CD14-positive monocyte (primary cell): Measurements from ENCODE around the gene UBAC1. TPM values are rescaled to one million over a fixed set of nuclear protein-coding genes. Genes with fewer than 3 reads are reported as not detected.

Source experiments
- DNase-seq, 3 donors: peaks; one replicate each; pipeline ENCODE4 v3.0.0-alpha.2; 2011 to 2022
- H2AFZ ChIP-seq: 2 replicates; pipeline ENCODE4 v1.6.0; 2012; ENCODE audit warnings: mild to moderate bottlenecking, low read depth, low read length, inconsistent platforms; ENCODE audit not compliant: insufficient read depth, poor library complexity, severe bottlenecking
- H3K27ac ChIP-seq, 2 donors: 1 replicate in 1 of 2; 2 replicates in 1 of 2; pipeline ENCODE4 v1.5.1; 2012 to 2013; ENCODE audit warnings: low read length in 2 of 2, control low read depth in 1 of 2, inconsistent platforms in 1 of 2, low read depth in 1 of 2, mild to moderate bottlenecking in 1 of 2
- H3K27me3 ChIP-seq, 2 donors: one replicate each; pipeline versions ENCODE4 v1.6.0 to v1.6.1; 2011 to 2013; ENCODE audit warnings: low read length in 2 of 2; ENCODE audit not compliant: control insufficient read depth in 2 of 2, insufficient read depth in 2 of 2
- H3K36me3 ChIP-seq, 2 donors: replicated peaks in 1 of 2; 1 replicate in 1 of 2; 2 replicates in 1 of 2; pipeline versions ENCODE4 v1.5.1 to v1.6.1; 2012 to 2013; ENCODE audit warnings: low read length in 2 of 2, control low read depth in 1 of 2, inconsistent platforms in 1 of 2, mild to moderate bottlenecking in 1 of 2; ENCODE audit not compliant: insufficient read depth in 2 of 2, control insufficient read depth in 1 of 2
- H3K4me1 ChIP-seq, 2 donors: 1 replicate in 1 of 2; 2 replicates in 1 of 2; pipeline versions ENCODE4 v1.5.1 to v1.6.1; 2012 to 2013; ENCODE audit warnings: low read length in 2 of 2, control low read depth in 1 of 2, inconsistent platforms in 1 of 2, mild to moderate bottlenecking in 1 of 2, moderate library complexity in 1 of 2; ENCODE audit not compliant: insufficient read depth in 2 of 2, control insufficient read depth in 1 of 2
- H3K4me2 ChIP-seq: replicated peaks from 2 replicates; pipeline ENCODE3; 2012; ENCODE audit warnings: low read length, moderate library complexity, mild to moderate bottlenecking; ENCODE audit not compliant: poor library complexity, severe bottlenecking; ENCODE audit errors: extremely low read depth
- H3K4me3 ChIP-seq, 3 experiments: fragments of 200-600 bp in 1 of 3; sonication (generic) in 1 of 3; replicated peaks in 1 of 3; 1 replicate in 2 of 3; 2 replicates in 1 of 3; pipeline ENCODE4 v1.5.1; 2011 to 2013; ENCODE audit warnings: low read length in 3 of 3, mild to moderate bottlenecking in 3 of 3, control low read depth in 2 of 3, low read depth in 2 of 3, inconsistent platforms in 1 of 3, moderate library complexity in 1 of 3
- H3K79me2 ChIP-seq: 2 replicates; pipeline ENCODE4 v1.6.0; 2012; ENCODE audit warnings: mild to moderate bottlenecking, control low read depth, inconsistent platforms, low read length, moderate library complexity; ENCODE audit not compliant: insufficient read depth
- H3K9ac ChIP-seq: 2 replicates; pipeline ENCODE4 v1.6.0; 2017; ENCODE audit warnings: low read length, mild to moderate bottlenecking; ENCODE audit not compliant: insufficient read depth, poor library complexity, severe bottlenecking
- H3K9me3 ChIP-seq, 2 donors: replicated peaks in 1 of 2; 1 replicate in 1 of 2; 2 replicates in 1 of 2; pipeline versions ENCODE4 v1.5.1 to v1.6.1; 2012 to 2013; ENCODE audit warnings: low read length in 2 of 2, control low read depth in 1 of 2; ENCODE audit not compliant: control insufficient read depth in 1 of 2, insufficient read depth in 1 of 2
- H4K20me1 ChIP-seq: 2 replicates; pipeline ENCODE4 v1.6.0; 2012; ENCODE audit warnings: mild to moderate bottlenecking, low read length, control low read depth, moderate library complexity; ENCODE audit not compliant: insufficient read depth
- H3K27ac Mint-ChIP-seq, 7 donors: one replicate each; pipeline ENCODE4 v1.8.0; 2020; ENCODE audit warnings: mild to moderate bottlenecking in 7 of 7, mixed read lengths in 7 of 7, moderate library complexity in 6 of 7, inconsistent platforms in 2 of 7
- H3K27me3 Mint-ChIP-seq, 3 donors: one replicate each; pipeline ENCODE4 v1.8.0; 2021 to 2022; ENCODE audit warnings: low read depth in 3 of 3, mild to moderate bottlenecking in 3 of 3, mixed read lengths in 3 of 3, moderate library complexity in 3 of 3, inconsistent platforms in 1 of 3
- H3K36me3 Mint-ChIP-seq, 2 donors: one replicate each; pipeline ENCODE4 v1.8.0; 2020; ENCODE audit warnings: mixed read lengths in 2 of 2, inconsistent platforms in 1 of 2, mild to moderate bottlenecking in 1 of 2
- H3K4me1 Mint-ChIP-seq: one replicate; pipeline ENCODE4 v1.8.0; 2020; ENCODE audit warnings: mild to moderate bottlenecking, mixed read lengths
- H3K4me3 Mint-ChIP-seq, 2 donors: one replicate each; pipeline ENCODE4 v1.8.0; 2020; ENCODE audit warnings: mild to moderate bottlenecking in 2 of 2, mixed read lengths in 2 of 2, moderate library complexity in 1 of 2
- H3K9me3 Mint-ChIP-seq, 7 donors: one replicate each; pipeline ENCODE4 v1.8.0; 2020 to 2022; ENCODE audit warnings: mixed read lengths in 7 of 7, mild to moderate bottlenecking in 6 of 7, moderate library complexity in 6 of 7, inconsistent platforms in 2 of 7
- WGBS: methylation state at CpG from one replicate; pipeline ENCODE4 v1.1.5; 2013; ENCODE audit warnings: missing lambda C conversion rate; ENCODE audit not compliant: insufficient coverage; 5-methylcytosine and 5-hydroxymethylcytosine counted together
- intact Hi-C, 2 donors: fragments of 100-400 bp; cut with micrococcal nuclease; formaldehyde crosslinking; loops; one replicate each; pipeline versions ENCODE4 v1.15.0 to v1.15.1; 2023
- polyA plus RNA-seq, 3 donors: library from polyadenylated mRNA; depleted of rRNA in 1 of 3; unstranded in 2 of 3; stranded (reverse) in 1 of 3; fragments of 300-500 nt in 2 of 3; fragments of >200 nt in 1 of 3; fragmentation: Illumina TruSeq in 2 of 3; gene quantifications; 1 replicate in 2 of 3; 2 replicates in 1 of 3; pipeline ENCODE4 v1.2.3, GENCODE V29; 2012 to 2021
- TF ChIP-seq, protein P1 (sequence below): fragments of 200-600 bp; IDR thresholded peaks from one replicate; pipeline ENCODE4 v1.8.0; 2022; ENCODE audit warnings: antibody characterized with exemption, mild to moderate bottlenecking

Gene UBAC1
- polyA plus RNA-seq, 3 donors = 35.8 to 63.1 (median 52.5) TPM

DNA sequence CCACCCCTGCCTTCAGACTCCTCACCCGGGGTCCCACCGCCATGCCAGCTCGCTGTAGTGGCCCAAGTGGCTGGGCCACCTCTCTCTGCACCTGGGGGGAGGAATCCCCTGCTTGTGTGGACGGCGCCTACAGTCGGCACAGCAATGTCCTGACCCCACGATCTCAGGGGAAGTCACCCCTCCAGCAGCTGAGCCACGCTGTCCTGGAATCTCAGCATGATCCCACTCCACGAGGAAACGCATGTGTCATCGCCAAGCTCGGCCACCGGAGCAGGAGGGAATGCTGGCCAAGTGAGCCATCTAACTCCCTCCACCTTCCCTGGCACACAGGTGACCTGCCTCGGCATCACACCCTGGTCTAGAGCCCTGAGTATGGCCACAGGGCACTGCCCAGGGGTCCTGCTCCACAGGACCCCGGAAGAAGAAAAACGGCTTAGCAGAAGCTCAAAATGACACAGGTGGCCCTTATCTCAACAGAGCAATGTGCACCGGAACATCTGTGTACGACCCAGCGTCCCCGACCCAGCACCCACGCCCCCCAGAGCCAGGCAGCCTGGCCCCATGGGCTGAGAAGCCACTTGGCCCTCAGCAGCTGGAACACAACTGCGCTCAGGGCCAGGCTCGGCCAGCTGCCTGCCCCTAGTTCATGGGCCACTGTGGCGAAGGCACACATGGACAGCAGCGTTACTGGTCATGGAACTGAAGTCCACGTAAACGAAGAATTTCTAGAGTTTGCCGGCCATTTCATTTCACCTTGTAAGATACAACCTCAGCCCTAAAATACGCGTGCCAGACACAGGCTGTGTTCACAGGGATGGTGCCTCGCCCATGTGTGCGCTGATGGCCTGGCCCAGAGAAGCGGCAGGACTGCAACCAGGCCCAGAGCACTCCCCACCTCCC, 30.5 kb downstream of the UBAC1 start:
- H3K27ac ChIP-seq = peak overlapping the region in 1 of 2 donors; percentile 31
- H3K79me2 ChIP-seq = no peaks in the 10 kb centered on the region
- H3K27ac Mint-ChIP-seq = peak overlapping the region in 4 of 7 donors; percentile 30 to 73 (median 64)
- H3K27me3 Mint-ChIP-seq = peaks cover 0 to 2% (median 0%) of the 10 kb centered on the region in 3 donors
- WGBS = 94% methylated on average over 26 of the region's 33 CpGs
- no peak overlapping the region for H3K4me2 ChIP-seq
- TF ChIP-seq, protein P1, sequence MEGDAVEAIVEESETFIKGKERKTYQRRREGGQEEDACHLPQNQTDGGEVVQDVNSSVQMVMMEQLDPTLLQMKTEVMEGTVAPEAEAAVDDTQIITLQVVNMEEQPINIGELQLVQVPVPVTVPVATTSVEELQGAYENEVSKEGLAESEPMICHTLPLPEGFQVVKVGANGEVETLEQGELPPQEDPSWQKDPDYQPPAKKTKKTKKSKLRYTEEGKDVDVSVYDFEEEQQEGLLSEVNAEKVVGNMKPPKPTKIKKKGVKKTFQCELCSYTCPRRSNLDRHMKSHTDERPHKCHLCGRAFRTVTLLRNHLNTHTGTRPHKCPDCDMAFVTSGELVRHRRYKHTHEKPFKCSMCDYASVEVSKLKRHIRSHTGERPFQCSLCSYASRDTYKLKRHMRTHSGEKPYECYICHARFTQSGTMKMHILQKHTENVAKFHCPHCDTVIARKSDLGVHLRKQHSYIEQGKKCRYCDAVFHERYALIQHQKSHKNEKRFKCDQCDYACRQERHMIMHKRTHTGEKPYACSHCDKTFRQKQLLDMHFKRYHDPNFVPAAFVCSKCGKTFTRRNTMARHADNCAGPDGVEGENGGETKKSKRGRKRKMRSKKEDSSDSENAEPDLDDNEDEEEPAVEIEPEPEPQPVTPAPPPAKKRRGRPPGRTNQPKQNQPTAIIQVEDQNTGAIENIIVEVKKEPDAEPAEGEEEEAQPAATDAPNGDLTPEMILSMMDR = no peak
- H3K9ac ChIP-seq = no peak overlapping the region
- intact Hi-C loops = no loop called here
- no peak overlapping the region for H3K4me3 Mint-ChIP-seq
- no peaks in the 10 kb centered on the region for H3K9me3 ChIP-seq
- H3K4me1 ChIP-seq = peaks cover 15 to 18% of the 10 kb centered on the region in 2 donors
- H3K4me3 ChIP-seq = no peak overlapping the region
- no peaks in the 10 kb centered on the region for H3K27me3 ChIP-seq
- no peak for DNase-seq
- H4K20me1 ChIP-seq = peaks cover 54% of the 10 kb centered on the region
- no peak overlapping the region for H2AFZ ChIP-seq
- peaks cover 42 to 59% of the 10 kb centered on the region in 2 donors for H3K36me3 ChIP-seq
- peaks cover 0 to 1% (median 0%) of the 10 kb centered on the region in 7 donors for H3K9me3 Mint-ChIP-seq
- H3K4me1 Mint-ChIP-seq = peaks cover 16% of the 10 kb centered on the region
- H3K36me3 Mint-ChIP-seq = peaks cover 49 to 76% of the 10 kb centered on the region in 2 donors

DNA sequence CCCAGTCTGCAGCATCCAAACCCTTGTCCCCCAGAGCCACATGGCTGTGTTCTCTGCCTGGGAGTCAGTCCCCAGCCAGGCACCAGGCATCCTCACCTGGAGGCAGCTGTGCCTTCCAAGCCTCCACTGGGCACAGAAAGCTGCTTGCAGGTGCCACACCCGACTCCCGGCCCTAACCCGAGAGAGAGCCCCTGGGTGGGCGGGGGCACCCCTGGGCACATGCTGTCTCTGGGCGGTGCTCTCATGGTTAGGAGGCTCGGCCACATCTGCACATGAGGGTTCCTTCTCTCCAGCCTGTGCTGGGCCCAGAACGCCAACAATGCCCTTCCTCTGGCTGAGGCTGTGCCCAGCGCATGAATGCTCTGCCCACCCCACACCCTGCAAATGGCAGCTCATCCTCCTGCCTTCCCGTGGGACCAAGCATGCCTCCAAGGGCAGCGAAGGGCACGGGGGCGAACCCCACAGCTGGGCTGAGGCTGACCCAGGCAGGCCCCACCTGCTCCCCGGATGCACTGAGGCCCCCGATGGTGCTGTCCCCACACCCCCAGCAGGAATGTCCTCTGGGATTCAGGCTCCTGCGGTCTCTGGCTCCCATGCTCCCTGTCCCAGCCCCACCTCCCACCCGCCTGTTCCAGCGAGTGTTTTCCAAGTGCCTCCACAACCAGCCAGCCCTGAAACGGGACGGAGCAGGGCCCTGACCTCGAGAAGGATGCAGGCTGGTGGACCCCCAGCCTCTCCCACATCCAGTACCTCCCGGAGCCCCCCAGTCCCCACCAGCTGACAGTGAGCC, 31.3 kb downstream of the UBAC1 start:
- Histone ChIP-seq H3K4me1 (peaks cover 15 to 18% of the 10 kb centered on the region in 2 donors), H3K27me3 (no peaks in the 10 kb centered on the region), H4K20me1 (peaks cover 54% of the 10 kb centered on the region), H3K36me3 (peaks cover 40 to 52% of the 10 kb centered on the region in 2 donors), H3K79me2 (no peaks in the 10 kb centered on the region), H3K9ac (no peak overlapping the region), H3K4me3 (no peak overlapping the region), H3K4me2 (no peak overlapping the region), H3K27ac (peak overlapping the region in 1 of 2 donors; percentile 45), H2AFZ (no peak overlapping the region), H3K9me3 (no peaks in the 10 kb centered on the region)
- TF ChIP-seq, protein P1 = no peak
- Mint-ChIP-seq H3K4me3 (no peak overlapping the region), H3K27ac (peak overlapping the region in 4 of 7 donors; percentile 48 to 88 (median 66)), H3K4me1 (peaks cover 16% of the 10 kb centered on the region), H3K27me3 (peaks cover 0 to 2% (median 0%) of the 10 kb centered on the region in 3 donors), H3K36me3 (peaks cover 44 to 76% of the 10 kb centered on the region in 2 donors), H3K9me3 (peaks cover 0 to 1% (median 0%) of the 10 kb centered on the region in 7 donors)
- 94% methylated on average over 20 of the region's 21 CpGs for WGBS
- intact Hi-C loops = no loop called here
- DNase-seq = no peak
